GM23248 (cell line): Measurements from ENCODE around the gene CHD9. TPM values are rescaled to one million over a fixed set of nuclear protein-coding genes. Genes with fewer than 3 reads are reported as not detected.
"Not testable (repeated sequence)": the region's sequence is repeated elsewhere in the genome, so short reads cannot be mapped to it uniquely, and the experiment has no call there.

ENCODE experiments used
- DNase-seq: peaks from one replicate; pipeline ENCODE4 v3.0.0-alpha.2; 2015
- H2AFZ ChIP-seq: fragments of 200-600 bp; sonication (generic); 2 replicates; pipeline ENCODE4 v1.6.1; 2016; ENCODE audit warnings: antibody characterized with exemption
- H3F3A ChIP-seq: fragments of 200-600 bp; sonication (generic); 2 replicates; pipeline ENCODE4 v1.6.1; 2016; ENCODE audit warnings: mild to moderate bottlenecking, antibody characterized with exemption, mixed run types; ENCODE audit not compliant: insufficient read depth
- H3K27ac ChIP-seq: fragments of 200-600 bp; sonication (generic); 2 replicates; pipeline ENCODE4 v1.5.1; 2016; ENCODE audit warnings: mild to moderate bottlenecking
- H3K27me3 ChIP-seq: fragments of 200-600 bp; sonication (generic); replicated peaks from 2 replicates; pipeline ENCODE4 v1.6.1; 2016; ENCODE audit warnings: mild to moderate bottlenecking; ENCODE audit not compliant: insufficient read depth
- H3K36me3 ChIP-seq: fragments of 200-600 bp; sonication (generic); 2 replicates; pipeline ENCODE4 v1.6.1; 2016; ENCODE audit warnings: low read depth, mild to moderate bottlenecking
- H3K4me1 ChIP-seq: fragments of 200-600 bp; sonication (generic); 2 replicates; pipeline ENCODE4 v1.6.1; 2016; ENCODE audit warnings: mild to moderate bottlenecking; ENCODE audit not compliant: insufficient read depth
- H3K4me2 ChIP-seq: fragments of 200-600 bp; sonication (generic); one replicate; pipeline ENCODE4 v1.6.1; 2016; ENCODE audit warnings: mild to moderate bottlenecking; ENCODE audit not compliant: unreplicated experiment
- H3K4me3 ChIP-seq: fragments of 200-600 bp; sonication (generic); 2 replicates; pipeline ENCODE4 v1.5.1; 2016; ENCODE audit warnings: mild to moderate bottlenecking
- H3K79me2 ChIP-seq: fragments of 200-600 bp; sonication (generic); 2 replicates; pipeline ENCODE4 v1.6.1; 2016; ENCODE audit warnings: mild to moderate bottlenecking; ENCODE audit not compliant: insufficient read depth
- H3K9ac ChIP-seq: fragments of 200-600 bp; sonication (generic); 2 replicates; pipeline ENCODE4 v1.6.1; 2016; ENCODE audit warnings: mild to moderate bottlenecking
- H3K9me2 ChIP-seq: fragments of 200-600 bp; sonication (generic); 2 replicates; pipeline ENCODE4 v1.6.1; 2016; ENCODE audit warnings: mixed run types, mild to moderate bottlenecking, moderate library complexity; ENCODE audit not compliant: insufficient read depth
- H3K9me3 ChIP-seq: fragments of 200-600 bp; sonication (generic); one replicate; pipeline ENCODE4 v1.6.1; 2017; ENCODE audit warnings: low read depth
- H4K20me1 ChIP-seq: fragments of 200-600 bp; sonication (generic); 2 replicates; pipeline ENCODE4 v1.6.0; 2016; ENCODE audit not compliant: insufficient read depth
- EZH2 ChIP-seq: fragments of 200-600 bp; sonication (generic); IDR thresholded peaks from 2 replicates; pipeline ENCODE4 v1.6.1; 2018; ENCODE audit warnings: antibody characterized with exemption, mild to moderate bottlenecking; ENCODE audit not compliant: insufficient read depth, poor library complexity, severe bottlenecking
- EZH2phosphoT487 ChIP-seq: fragments of 200-600 bp; sonication (generic); IDR thresholded peaks from 2 replicates; pipeline ENCODE4 v1.6.1; 2018; ENCODE audit warnings: antibody characterized with exemption, moderate library complexity, mild to moderate bottlenecking, low read depth; ENCODE audit not compliant: insufficient read depth
- WGBS, 2 experiments: methylation state at CpG; one replicate each; pipeline ENCODE4 v1.1.6; 2015 to 2017; ENCODE audit warnings: low lambda C conversion rate in 2 of 2, low coverage in 1 of 2; ENCODE audit errors: missing lambda C conversion rate in 2 of 2; 5-methylcytosine and 5-hydroxymethylcytosine counted together
- in situ Hi-C: fragments of 300-500 bp; cut with MboI; formaldehyde crosslinking; loops from 2 replicates; pipeline ENCODE4 v1.15.0; 2020
- polyA plus RNA-seq: library from polyadenylated mRNA; unstranded; fragments of >200 nt; fragmentation: Nextera tagmentation; extraction: Ambion mirVana; gene quantifications from 2 replicates; pipeline ENCODE4 v1.2.1, GENCODE V29; 2016
- total RNA-seq: library from RNA; depleted of rRNA; stranded (reverse); fragments of >200 nt; shearing (Covaris generic); gene quantifications from 2 replicates; pipeline ENCODE4 v1.2.3, GENCODE V29; 2014

Gene CHD9
- total and polyA plus RNA-seq, 2 experiments from 2014 or later: 20.5 to 47.4 TPM

- Histone ChIP-seq H3K36me3 (no peaks in the 10 kb centered on the region), H3K9ac (no peak overlapping the region), H3K4me2 (no peak overlapping the region), H3K27ac (no peak overlapping the region), H3K9me3 (no peaks in the 10 kb centered on the region), H3K27me3 (no peaks in the 10 kb centered on the region), H3K4me1 (peaks cover 6% of the 10 kb centered on the region; the same call in 1 of the 2 replicates), H3K79me2 (no peaks in the 10 kb centered on the region), H3F3A (no peaks in the 10 kb centered on the region), H2AFZ (peak overlapping the region; percentile 64), H4K20me1 (no peaks in the 10 kb centered on the region), H3K9me2 (no peaks in the 10 kb centered on the region), H3K4me3 (no peak overlapping the region)
- in situ Hi-C loops: no loop called here
- WGBS, 2 experiments: 21 to 29% methylated on average over 11 of the region's 11 CpGs
- DNase-seq: no peak
- no peak for TF ChIP-seq EZH2
- no peak for TF ChIP-seq EZH2phosphoT487
These were observed 10.7 kb upstream of the CHD9 start for GRCh38 chr16:53043986-53044601.

DNA sequence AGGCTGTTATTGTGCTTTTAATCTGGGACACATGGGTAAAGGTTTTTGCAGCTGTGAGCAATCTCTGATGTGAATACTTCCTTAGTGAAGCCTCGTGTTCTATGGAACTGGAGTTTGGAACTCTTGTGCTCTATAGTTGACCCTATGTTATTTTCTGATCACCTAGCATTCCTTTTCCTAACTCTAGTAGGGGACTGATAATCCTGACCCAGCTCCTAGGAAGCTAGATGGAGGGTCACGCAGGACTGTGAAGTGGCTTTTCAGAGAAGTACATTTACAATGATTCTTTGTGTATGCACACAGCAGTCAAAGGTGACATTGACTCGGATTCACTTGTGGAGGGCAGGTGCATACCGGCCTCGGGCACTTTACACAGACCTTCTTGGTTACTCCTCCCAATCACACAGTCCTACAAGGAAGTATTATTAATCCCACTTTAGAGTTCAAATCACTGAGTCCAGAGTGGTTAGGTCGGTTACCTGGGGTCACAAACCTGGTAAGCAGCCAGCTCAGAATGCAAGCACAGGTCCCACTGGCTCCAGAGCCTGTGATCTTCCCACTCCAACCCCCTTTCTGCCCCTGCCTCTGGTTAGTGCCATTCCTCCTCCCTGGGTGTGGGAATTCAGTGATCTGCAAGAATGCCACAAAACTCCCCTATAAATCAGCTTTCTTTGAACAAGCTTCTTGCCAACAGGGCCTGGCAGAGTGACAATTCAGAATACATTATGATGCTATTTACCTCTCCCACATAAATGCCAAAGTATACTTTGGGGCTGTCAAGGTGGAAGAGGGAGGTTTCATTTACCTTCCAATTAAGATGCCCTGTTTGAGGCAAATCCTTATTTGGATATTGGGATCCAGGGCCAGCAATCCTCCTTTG lies 9.2 kb upstream of the CHD9 start:
- no peak overlapping the region for H3K4me3 ChIP-seq
- TF ChIP-seq EZH2 (no peak), EZH2phosphoT487 (no peak)
- no peaks in the 10 kb centered on the region for H4K20me1 ChIP-seq
- no peak overlapping the region for H2AFZ ChIP-seq
- H3F3A ChIP-seq: no peaks in the 10 kb centered on the region
- H3K27ac ChIP-seq: no peak overlapping the region
- H3K36me3 ChIP-seq: no peaks in the 10 kb centered on the region
- no peak overlapping the region for H3K9ac ChIP-seq
- H3K79me2 ChIP-seq: no peaks in the 10 kb centered on the region
- 86 to 88% methylated on average over 6 of the region's 6 CpGs for WGBS, 2 experiments
- H3K9me3 ChIP-seq: no peaks in the 10 kb centered on the region
- in situ Hi-C loops: no loop called here
- DNase-seq: no peak
- H3K27me3 ChIP-seq: no peaks in the 10 kb centered on the region
- H3K4me1 ChIP-seq: peaks cover 6% of the 10 kb centered on the region; the same call in 1 of the 2 replicates
- H3K4me2 ChIP-seq: no peak overlapping the region
- no peaks in the 10 kb centered on the region for H3K9me2 ChIP-seq

DNA sequence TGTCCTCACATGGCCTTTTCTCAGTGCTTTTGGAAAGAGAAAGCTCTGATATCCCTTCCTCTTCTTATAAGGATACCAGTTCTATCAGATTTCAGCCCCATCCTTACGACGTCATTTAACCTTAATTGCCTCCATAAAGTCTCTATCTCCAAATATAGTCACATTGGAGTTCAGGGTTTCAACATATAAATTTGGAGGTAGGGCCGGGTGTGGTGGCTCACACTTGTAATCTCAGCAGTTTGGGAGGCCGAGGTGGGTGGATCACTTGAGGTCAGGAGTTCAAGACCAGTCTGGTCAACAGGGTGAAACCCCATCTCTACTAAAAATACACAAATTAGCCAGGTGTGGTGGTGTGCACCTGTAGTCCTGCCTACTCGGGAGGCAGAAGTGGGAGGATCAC lies 7.3 kb upstream of the CHD9 start:
- H3K9ac ChIP-seq, H4K20me1 ChIP-seq, H3K27ac ChIP-seq, H3K4me3 ChIP-seq, H3K4me2 ChIP-seq, in situ Hi-C loops, H3K36me3 ChIP-seq, DNase-seq, H3K79me2 ChIP-seq, H3K9me2 ChIP-seq, H3F3A ChIP-seq, H3K9me3 ChIP-seq, H3K27me3 ChIP-seq, H2AFZ ChIP-seq: not testable (repeated sequence)
- peaks cover 11% of the 10 kb centered on the region; the same call in 1 of the 2 replicates for H3K4me1 ChIP-seq
- 93 to 97% methylated on average over 5 of the region's 5 CpGs for WGBS, 2 experiments

DNA sequence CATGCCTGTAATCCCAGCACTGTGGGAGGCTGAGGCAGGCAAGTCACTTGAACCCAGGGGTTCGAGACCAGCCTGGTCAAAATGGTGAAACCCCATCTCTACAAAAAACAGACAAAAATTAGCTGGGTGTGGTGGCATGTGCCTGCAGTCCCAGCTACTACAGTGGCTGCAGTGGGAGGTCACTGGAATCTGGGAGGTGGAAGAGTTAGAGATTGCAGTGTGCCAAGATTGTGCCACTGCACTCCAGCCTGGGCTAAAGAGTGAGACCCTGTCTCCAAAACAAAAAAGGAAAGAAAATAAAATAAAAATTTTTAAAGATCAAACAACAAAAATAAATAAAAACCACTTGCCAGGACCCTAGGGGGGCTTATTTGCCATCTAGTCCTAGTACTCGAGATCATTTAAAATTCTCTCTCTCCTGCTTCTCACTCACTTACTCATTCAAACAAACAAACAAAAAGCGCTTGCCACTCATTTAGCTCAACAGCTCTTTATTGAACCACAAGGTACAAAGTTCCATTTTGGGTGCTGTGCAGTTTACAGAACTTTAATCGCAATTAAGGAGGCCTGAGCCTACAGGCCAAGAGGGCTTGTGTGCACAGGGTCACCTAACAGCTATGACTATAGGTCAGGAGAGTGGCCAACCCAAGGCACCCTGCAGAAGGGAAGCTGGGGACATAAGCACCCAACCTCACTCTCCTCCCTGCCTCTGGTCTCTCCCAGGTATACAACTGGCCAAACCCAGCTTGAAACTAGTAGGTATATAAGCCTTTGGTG lies 6.5 kb upstream of the CHD9 start:
- Histone ChIP-seq H3K4me3 (no peak overlapping the region), H4K20me1 (no peaks in the 10 kb centered on the region), H3K4me2 (no peak overlapping the region), H3K9ac (no peak overlapping the region), H3F3A (peaks cover 6% of the 10 kb centered on the region; the same call in 1 of the 2 replicates), H3K79me2 (0 out of 2 replicates have a peak, but pooled peaks cover 5% of the 10 kb centered on the region), H2AFZ (no peak overlapping the region), H3K36me3 (no peaks in the 10 kb centered on the region), H3K27me3 (no peaks in the 10 kb centered on the region), H3K9me3 (no peaks in the 10 kb centered on the region), H3K27ac (no peak overlapping the region), H3K9me2 (no peaks in the 10 kb centered on the region), H3K4me1 (peaks cover 11% of the 10 kb centered on the region; the same call in 1 of the 2 replicates)
- no peak for DNase-seq
- TF ChIP-seq EZH2phosphoT487: no peak
- TF ChIP-seq EZH2: no peak
- in situ Hi-C loops: no loop called here
- WGBS, 2 experiments: 86 to 88% methylated on average over 4 of the region's 4 CpGs

GRCh38 chr16:53051255-53051654 lies 3.5 kb upstream of the CHD9 start:
- DNase-seq, H3K9ac ChIP-seq, H3K4me2 ChIP-seq, H3K36me3 ChIP-seq, H3K4me3 ChIP-seq, H3K9me3 ChIP-seq, H4K20me1 ChIP-seq, H3K27me3 ChIP-seq, H3K27ac ChIP-seq, H2AFZ ChIP-seq, in situ Hi-C loops, H3K9me2 ChIP-seq: not testable (repeated sequence)
- peaks cover 14% of the 10 kb centered on the region; the same call in 1 of the 2 replicates for H3K4me1 ChIP-seq
- H3K79me2 ChIP-seq: peaks cover 12% of the 10 kb centered on the region; the same call in 1 of the 2 replicates
- WGBS, 2 experiments: 86 to 95% methylated on average over 2 to 4 of the region's 4 CpGs
- peaks cover 25% of the 10 kb centered on the region for H3F3A ChIP-seq
